ENCODE data around the gene TSC22D4. TPM values are rescaled to one million over a fixed set of nuclear protein-coding genes. Genes with fewer than 3 reads are reported as not detected.
"Not testable (repeated sequence)": the region's sequence is repeated elsewhere in the genome, so short reads cannot be mapped to it uniquely, and the experiment has no call there.

Gene TSC22D4
- total RNA-seq, 1 donor from 2014 or later = 32.3 TPM

DNA sequence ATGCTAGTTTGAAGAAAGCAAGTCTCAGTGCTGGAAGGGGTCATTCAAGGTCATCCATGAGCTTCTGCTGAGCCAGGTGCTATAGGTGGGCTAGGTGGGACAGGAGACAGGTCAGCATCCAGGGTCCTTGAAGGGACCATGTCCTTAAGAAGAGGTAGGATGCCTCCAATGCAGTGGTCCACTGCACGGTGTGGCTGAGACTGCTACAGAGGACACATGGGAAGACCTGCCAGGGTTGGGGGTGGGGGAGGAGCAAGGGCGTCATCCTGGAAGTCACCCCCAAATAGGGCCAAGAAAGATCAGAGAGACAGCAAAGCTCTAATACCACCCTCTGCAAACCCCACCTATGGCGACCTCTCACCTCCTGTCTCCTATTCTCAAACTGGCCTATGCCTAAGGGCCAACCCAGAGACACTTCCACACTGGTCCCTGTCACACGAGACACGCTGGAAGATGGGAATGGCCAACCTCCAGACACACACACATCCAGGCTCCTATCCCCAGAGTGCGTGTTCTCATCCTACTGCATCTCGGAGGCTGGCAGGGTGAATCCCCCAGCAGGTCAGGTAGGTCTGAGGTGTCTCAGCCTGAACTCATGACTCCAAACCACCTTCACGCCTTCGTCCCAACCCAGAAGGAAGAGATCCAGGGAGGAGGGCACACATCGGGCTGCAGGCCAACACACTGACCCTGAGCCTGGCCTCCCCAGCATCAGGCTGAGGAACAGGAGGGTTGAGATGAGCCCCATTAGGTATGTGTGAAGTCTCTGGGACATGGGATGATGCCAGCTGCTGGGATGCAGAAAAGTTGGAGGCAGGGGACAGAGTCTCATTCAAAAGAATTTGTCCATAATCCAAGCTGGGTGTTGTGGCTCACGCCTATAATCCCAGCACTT, 37.1 kb downstream of the TSC22D4 start:
- no peak for DNase-seq

DNA sequence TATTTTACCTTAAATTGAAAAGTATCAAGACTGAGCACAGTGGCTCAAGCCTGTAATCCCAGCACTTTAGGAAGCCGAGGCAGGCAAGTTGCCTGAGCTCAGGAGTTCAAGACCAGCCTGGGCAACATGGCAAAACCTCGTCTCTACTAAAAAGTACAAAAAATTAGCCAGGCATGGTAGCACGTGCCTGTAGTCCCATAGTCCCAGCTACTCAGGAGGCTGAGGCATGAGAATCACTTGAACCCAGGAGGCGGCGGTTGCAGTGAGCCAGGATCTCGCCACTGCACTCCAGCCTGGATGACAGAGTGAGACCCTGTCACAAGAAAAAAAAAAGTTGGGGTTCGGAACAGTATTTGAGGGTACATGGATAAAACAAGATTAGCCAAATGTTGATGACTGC, 39.8 kb downstream of the TSC22D4 start:
- not testable (repeated sequence) for DNase-seq

DNA sequence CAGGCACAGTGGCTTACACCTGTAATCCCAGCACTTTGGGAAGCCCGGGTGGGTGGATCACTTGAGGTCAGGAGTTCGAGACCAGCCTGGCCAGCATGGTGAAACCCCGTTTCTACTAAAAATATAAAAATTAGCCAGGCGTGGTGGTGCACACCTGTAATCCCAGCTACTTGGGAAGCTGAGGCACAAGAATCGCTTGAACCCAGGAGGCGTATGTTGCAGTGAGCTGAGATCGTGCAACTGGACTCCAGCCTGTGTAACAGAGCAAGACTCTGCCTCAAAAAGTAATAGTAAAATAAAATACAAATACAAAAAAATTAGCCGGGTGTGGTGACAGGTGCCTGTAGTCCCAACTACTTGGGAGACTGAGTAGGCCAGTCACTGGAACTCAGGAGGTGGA, 40.3 kb downstream of the TSC22D4 start:
- DNase-seq = not testable (repeated sequence)

DNA sequence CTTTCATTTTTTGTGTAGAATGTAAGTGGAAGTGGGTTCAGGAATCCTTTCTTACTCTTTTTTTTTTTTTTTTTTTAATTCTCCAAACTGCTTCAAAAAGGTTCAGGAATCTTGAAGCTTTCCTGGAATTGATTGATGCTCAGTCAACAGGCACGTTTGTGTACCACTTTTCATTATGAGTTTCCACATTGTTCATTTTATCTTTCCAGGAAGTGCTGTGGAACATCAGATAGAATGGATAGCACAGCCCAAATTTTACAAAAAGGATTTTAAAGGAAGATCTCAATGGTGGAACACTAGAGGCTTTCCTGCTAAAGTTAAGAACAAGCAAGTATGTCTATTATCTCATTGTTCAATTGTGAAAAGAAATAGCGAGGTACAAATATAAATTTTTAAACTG, 40.8 kb downstream of the TSC22D4 start:
- no peak for DNase-seq

DNA sequence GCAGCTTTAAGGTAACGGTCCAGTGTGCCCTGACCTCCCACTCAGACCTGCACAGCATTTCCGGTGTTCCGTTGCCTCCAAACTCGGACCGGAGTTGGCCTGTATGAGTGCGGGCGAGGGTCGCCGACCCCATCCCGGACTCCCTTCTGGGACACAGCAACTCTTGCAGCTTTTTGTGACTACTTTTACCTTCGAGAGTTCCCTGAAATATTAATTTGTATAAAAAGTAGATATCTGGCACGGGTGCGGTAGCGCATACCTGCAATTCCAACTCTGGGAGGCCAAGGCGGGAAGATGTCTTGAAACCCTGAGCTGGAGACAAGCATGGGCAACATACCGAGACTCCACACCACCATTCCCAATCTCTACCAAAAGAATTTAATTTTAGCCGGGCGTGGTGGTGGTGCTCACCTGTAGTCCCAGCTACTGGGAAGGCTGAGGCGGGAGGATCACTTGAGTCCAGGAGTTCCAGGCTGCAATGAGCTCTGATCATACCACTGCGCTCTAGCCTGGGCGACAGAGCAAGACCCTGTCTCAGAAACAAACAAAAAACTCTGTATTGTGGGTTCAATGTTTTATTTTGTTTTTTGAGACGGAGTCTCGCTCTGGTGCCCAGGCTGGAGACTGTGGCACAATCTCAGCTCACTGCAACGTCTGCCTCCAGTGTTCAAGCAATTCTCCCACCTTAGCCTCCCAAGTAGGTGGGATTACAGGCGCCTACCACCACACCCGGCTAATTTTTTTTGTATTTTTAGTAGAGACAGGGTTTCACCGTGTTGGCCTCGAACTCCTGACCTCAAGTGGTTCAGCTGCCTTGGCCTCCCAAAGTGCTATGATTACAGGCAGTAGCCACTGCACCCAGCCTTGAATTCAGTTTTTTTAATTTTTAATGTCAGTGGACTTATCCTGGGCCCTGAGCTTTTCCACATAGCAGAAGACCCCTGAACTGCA, 41.6 kb downstream of the TSC22D4 start:
- no peak for DNase-seq

DNA sequence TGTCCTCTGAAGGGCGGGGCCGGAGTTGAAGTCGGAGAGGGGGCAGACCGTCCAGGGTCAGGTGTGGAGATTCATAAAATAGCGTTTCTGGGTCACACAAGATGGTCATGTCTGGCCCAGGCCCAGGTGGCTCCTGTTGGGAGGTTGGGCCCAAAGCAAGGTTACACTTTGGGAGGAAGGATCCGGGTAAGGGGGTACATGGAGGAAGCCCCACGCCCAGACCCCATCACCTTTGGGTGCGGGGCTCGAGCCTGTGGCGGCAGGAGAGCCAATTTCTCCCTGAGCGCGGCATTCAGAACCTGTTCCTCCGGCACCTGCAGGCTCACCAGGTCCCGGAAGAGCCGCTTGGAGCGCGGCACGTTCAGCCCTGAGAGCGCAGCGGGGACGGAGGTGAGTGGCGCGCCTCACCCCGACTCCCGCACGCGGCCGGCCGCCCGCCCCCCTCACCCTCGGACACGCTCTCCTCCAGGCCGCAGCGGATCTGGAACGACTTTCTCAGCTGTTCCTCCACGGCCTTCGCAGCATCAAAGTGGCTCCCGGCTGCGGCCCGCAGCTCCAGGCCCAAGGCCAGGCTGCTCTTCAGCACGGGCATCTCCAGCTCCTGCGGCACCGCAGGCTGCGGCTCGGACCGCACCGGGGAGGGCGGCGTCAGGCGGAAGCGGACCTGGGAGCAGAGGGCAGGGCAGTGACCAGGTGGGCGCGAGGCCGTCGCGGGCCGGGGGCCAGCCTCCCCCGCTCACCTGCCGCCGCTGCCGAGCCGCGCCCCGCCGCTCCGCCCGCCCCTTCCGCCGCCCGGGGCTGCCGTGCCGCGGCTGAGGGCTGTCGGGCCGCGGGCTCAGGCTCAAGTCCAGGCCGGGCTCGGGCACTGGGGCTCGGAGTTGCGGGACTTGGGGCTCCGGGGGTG, 43.4 kb downstream of the TSC22D4 start:
- peak; percentile 48 for DNase-seq

DNA sequence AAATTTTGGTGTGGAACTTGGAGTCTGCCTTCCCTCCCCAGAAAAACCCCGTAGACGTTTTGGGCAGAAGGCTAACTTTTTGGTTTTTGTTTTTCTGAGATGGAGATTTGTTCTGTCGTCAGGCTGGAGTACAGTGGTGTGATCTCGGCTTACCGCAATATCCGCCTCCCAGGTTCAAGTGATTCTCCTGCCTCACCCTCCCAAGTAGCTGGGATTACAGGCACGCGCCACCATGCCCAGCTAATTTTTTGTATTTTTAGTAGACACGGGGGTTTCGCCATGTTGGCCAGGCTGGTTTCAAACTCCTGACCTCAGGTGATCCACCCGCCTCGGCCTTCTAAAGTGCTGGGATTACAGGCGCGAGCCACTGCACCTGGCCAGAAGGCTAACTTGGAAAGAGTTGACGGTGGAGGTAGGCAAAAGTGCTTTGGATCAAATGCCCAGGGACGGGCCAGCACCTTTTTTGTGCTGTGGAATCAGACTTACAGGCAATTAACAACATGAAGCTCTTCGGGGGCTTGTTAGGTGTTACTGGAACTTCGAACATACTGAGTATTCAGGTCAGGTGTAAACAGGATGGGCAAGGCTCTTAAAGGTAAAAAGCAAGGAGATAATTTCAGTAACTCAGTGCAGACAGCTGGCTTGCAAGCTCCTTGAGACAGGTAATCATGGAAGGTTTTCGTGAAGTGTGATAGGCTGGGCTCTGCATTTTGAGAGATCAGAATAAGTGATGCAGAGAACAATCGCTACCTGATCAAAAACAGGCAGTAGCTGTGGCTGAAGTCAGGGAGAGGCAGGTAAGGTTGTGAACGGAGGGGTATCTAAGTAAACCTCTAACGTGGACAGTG, 44.5 kb downstream of the TSC22D4 start:
- no peak for DNase-seq

DNA sequence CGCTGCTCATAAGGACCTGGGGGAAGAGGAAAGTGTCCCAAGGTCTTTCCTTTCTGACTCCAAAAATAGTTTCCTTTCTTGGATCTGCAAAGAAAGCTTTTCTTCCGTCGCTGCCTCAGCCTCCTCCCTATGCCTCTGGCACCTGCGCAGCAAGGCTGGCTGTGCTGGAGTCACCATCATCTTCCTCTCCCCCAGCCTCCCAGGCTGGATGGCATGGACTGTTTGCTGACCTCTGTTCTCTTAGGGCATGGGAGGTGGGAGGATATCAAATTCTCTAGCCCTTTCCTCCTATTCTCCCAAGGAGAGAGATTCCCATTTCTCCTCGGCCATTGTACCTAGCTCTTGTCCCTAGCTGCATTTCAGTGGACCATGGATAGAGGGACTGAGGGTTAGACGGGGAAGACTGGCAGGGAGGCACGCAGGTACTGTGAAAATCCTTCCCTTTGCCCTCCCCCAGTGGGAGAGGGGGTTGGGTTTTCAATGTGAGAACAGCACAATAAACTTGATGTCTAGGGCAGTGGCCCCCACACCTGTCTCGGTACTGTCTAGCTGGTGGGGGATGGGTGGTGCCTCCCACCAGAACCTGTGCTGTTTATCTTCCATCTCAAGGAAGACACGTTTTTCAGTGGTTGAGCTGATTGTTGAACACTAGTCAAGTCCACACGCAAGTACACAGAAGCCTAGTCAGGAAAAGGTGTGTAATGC, 45.3 kb downstream of the TSC22D4 start:
- DNase-seq = no peak

DNA sequence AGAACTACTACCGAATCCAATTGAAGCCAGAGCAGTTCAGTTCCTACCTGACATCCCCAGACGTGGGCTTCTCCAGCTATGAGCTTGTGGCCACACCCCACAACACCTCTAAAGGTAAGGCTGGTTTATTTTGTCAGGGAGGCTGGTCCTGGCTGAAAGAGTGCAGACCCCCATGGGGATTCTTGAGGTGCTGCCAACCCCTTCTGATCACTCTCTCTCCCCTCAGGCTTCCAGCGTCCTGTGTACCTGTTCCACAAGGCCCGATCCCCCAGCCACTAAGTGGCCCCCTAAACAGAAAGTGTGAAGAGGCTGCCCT, 45.8 kb downstream of the TSC22D4 start:
- DNase-seq = no peak

DNA sequence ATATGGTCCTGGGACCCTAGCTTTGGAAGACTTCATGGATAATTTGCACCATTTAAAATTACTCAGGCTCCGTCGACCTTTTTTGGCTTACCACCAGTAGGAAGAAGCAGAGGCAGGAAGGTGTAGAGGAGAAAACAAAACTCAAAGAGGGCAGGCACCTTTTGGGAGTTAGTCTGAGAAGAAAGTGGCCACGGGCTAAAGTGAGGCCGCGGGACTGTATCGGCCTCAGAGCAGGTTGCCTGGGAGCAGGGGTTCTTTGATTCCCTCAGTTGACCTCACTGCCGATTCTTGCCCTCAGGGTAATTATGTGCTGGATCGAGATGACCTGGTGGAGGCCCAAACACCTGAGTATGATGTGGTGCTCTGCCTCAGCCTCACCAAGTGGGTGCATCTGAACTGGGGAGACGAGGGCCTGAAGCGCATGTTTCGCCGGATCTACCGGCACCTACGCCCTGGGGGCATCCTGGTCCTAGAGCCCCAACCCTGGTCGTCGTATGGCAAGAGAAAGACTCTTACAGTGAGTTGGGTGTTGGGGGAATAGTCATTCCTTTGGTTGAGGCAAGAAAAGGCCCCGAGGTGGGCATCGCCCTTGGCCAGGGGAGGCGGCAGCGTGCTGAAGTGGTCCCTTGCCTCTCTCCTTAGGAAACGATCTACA, 46.3 kb downstream of the TSC22D4 start:
- DNase-seq = no peak

DNA sequence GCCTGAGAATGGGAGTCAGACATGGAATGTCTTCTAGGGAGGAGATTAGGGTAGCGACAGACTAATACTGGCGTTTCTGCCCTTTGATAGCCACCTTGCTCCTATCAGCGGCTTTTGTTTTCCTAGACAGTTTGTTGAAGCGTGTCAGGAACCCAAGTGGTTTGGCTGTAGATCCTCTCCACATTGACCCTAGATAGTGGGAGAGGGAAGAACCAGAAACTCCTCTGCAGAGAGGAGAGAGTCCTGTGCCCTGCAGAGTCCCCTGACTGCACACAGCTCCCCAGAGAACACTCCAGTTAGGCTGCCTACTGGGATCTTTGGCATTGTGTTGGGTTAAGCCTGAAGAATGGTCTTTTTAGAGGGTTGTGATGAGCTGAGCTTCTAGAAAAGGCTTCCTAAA, 47.0 kb downstream of the TSC22D4 start:
- no peak for DNase-seq

DNA sequence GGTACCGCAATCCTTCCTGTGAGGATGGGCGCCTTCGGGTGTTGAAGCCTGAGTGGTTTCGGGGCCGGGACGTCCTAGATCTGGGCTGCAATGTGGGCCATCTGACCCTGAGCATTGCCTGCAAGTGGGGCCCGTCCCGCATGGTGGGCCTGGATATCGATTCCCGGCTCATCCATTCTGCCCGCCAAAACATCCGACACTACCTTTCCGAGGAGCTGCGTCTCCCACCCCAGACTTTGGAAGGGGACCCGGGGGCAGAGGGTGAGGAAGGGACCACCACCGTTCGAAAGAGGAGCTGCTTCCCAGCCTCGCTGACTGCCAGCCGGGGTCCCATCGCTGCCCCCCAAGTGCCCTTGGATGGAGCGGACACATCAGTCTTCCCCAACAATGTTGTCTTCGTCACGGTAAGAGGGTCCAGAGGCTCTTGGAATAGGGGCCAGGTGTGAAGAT, 47.7 kb downstream of the TSC22D4 start:
- DNase-seq = no peak

DNA sequence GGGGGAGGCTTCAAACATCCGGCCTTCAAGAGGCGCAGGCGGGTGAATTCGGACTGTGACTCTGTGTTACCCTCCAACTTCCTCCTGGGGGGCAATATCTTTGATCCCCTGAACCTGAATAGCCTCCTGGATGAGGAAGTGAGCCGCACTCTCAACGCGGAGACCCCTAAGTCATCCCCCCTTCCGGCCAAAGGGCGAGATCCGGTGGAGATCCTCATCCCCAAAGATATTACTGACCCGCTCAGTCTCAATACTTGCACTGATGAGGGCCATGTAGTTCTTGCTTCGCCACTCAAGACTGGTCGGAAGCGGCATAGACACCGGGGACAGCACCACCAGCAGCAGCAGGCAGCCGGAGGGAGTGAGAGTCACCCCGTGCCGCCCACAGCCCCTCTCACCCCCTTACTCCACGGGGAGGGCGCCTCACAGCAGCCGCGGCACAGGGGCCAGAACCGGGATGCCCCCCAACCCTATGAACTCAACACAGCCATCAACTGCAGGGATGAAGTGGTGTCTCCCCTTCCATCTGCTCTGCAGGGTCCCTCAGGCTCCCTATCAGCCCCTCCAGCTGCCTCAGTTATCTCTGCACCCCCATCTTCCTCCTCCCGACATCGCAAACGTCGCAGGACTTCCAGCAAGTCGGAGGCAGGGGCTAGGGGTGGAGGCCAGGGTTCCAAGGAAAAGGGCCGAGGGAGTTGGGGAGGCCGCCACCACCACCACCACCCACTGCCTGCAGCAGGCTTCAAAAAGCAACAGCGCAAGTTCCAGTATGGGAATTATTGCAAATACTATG, 48.3 kb downstream of the TSC22D4 start:
- DNase-seq = peak; percentile 33

DNA sequence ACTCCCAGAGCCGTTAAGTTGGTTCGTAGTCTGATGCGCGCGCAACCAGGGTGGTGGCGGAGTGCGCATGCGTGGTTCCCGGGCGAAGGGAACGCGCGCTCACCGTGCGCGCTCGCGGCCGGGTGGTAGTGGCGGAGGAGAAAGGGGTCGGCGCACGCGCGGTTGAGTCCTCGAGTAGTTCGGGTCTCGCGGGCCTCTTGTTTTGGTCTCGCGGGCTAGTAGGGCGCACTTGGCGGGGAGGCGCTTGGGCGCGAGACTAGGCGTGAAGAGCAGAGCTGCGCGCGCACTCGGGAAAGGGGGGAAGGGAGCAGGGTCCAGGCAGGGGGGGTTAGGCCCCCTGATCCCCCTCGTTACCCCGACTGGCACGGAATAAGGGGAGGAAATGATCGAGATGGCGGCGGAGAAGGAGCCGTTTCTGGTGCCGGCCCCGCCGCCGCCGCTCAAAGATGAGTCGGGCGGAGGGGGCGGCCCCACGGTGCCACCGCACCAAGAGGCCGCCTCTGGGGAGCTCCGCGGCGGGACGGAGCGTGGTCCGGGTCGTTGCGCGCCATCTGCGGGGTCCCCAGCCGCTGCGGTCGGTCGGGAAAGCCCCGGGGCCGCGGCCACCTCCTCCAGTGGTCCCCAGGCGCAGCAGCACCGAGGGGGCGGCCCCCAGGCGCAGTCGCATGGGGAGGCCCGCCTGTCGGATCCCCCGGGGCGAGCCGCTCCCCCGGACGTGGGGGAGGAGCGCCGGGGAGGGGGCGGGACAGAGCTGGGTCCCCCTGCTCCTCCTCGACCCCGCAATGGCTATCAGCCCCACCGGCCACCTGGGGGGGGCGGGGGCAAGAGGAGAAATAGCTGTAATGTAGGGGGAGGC, 49.1 kb downstream of the TSC22D4 start, which contains the start of gene MEPCE:
MEPCE (plus strand) TSS at position 195 of the 856 bp plus-strand sequence; CDS start at position 383, 188 bp downstream.
- DNase-seq = peak; percentile 97

DNA sequence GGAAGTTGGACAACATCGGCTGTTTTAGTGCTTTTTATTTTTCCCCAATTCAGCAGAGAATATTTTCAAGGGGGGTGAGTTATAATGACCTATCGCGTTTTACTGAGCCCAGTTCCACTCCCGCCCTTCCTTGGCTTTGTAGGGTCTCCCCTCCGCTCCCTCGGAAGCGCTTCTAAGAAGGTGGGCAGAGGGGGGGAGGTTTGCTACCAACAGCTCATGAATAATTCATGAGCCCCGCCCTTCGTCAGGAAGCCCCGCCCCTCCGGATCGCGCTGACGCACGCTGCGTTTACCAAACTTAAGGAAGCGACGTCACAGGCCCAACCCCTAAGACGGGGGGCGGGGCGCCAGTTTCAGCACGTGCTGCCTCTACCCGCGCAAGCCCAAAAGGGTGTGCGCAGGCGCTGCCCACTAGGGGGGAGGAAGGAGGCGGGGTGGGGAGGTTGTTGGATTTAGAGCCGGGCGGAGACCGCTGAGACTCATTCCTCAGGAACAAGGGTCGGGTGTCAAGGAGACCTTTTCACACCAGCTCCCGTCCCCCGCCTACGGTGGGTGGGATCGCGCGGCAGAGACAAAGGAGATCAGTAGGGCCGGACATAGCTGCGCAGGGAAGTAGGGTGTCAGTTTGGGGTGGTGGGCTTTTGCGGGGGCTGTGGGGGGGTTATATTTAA, 49.9 kb downstream of the TSC22D4 start:
- DNase-seq = peak; percentile 100

DNA sequence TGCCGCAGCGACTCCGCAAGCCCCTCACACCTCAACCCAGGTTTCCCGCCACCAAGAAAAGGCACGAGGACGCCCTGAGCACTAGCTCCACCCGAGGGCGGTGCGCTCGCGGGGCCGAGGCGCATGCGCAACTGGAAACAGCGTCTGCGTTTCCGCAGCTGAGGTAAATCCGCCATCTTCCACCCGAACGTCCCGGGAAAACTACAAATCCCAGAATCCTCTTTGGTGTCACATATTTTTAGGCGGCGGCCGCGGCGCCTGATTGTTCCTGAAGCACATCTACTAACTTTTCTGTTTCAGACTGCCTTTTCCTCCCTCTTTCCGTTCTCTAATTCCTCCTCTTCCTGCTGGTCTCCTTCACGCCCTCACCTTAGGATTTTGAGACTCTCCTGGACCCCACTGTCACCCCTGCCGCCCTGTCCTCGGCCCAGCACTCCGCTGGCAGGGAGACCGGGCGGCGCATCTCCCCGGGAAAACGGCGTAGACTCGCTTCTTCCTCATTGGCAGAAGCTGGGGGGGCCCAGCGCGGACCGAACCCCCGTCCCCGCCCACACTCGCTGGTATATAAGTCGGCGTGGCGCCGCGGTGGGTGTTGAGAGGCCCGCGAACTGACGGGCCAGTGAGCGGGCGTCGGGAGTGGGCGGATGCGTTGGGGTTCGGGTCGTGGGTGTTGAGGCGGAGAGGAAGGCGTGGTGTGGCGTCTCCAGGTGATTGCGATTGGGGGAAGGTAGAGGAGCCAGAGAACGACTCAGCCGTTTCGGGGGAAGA, 50.6 kb downstream of the TSC22D4 start, which contains the start of gene ZCWPW1:
ZCWPW1 (minus strand) TSS at position 505 of the 768 bp plus-strand sequence. CDS start 8,054 bp downstream, outside the sequence.
- peak; percentile 97 for DNase-seq

DNA sequence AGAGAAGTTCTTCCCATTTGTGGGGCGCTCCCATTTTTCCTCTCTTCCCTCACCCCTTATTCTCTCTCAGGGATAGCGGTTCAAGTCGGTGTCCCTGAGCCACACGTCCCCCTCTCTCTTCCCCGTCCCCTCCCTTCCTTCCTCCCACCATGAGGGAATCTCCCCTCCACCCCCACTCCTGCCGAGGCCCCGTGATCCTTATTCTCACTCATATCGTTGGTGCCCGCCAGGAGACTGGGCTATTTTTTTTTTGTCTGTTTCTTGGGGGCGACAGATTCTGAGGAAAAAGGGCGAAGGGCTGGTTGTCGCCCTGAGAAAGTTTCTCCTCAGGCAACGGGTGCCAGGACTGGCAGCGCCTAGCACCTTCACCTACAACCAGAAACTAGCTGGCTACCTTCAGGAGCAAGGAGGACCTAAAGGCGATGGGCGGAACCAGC, 51.2 kb downstream of the TSC22D4 start:
- no peak for DNase-seq
